ENCODE measurements around the gene RABGEF1.

DNA sequence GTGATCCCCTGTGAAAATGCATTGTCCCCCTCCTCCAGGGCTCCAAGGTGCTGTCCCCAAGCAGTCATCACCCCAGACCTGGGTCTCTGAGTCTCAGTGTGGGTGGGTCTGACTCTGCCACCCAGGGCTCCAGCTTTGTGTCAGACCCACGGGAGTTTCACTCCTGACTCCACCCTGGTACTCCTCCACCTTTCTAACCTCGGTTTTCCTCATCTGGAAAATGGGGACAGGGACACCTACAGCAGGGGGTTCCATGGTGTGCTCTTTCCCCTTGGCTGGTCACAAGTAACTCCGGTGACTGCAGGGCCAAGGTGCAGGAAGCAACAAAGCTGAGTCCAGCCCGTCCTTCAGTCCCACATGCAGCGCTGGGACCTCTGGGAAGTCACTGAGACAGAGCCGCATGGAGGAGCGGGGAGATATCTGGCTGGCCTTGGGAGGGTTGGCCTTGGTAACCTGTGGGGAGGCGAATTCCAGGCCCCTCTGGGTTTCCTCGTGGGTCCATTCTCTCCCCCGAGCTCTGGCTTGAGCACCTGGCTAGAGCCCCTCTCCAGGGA is 41.8 kb upstream of the RABGEF1 start:
- TF ChIP-seq TAF1 (IDR thresholded peaks at IDR 0.05; ENCODE audit: low read depth, low read length) = no peak
- no peak for TF ChIP-seq POLR2A (IDR thresholded peaks at IDR 0.05; ENCODE audit: low read depth, low read length)
- no peak for TF ChIP-seq POLR2AphosphoS5 (IDR thresholded peaks at IDR 0.05; ENCODE audit: low read depth, low read length)
- no peak for TF ChIP-seq SPI1 (IDR thresholded peaks at IDR 0.05; ENCODE audit: low read depth, low read length)

Data from GM12891 (cell line).